GM12873 (cell line): ENCODE measurements around the gene OBSCN.

ENCODE experiments used
- TF ChIP-seq, protein P1 (sequence below): IDR thresholded peaks from 2 replicates; pipeline ENCODE4 v1.5.1; 2012; ENCODE audit warnings: low read depth, mild to moderate bottlenecking, moderate library complexity, low read length, control low read depth; ENCODE audit not compliant: insufficient read depth; ENCODE audit errors: missing control alignments

The OBSCN gene

DNA sequence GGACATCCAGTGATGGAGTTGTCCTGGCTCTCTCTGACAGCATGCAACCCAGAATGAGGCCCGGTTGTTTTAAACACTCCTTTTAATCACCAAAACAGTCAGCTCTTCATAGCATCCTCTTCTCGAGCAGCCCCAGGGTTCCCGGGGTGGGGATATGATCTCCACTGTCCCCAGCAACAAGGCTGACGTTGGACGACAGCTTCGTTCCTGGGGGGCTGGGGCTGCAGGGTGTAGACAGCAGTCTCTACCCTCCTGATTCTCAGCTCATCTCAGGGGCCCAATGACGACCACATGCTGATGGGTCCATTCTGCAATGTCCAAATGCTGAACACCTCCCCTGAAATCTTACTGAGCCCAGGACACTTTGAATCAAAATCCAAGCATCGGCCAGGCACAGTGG lies 171.8 kb downstream of the OBSCN start:
- TF ChIP-seq, protein P1, sequence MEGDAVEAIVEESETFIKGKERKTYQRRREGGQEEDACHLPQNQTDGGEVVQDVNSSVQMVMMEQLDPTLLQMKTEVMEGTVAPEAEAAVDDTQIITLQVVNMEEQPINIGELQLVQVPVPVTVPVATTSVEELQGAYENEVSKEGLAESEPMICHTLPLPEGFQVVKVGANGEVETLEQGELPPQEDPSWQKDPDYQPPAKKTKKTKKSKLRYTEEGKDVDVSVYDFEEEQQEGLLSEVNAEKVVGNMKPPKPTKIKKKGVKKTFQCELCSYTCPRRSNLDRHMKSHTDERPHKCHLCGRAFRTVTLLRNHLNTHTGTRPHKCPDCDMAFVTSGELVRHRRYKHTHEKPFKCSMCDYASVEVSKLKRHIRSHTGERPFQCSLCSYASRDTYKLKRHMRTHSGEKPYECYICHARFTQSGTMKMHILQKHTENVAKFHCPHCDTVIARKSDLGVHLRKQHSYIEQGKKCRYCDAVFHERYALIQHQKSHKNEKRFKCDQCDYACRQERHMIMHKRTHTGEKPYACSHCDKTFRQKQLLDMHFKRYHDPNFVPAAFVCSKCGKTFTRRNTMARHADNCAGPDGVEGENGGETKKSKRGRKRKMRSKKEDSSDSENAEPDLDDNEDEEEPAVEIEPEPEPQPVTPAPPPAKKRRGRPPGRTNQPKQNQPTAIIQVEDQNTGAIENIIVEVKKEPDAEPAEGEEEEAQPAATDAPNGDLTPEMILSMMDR = no peak

DNA sequence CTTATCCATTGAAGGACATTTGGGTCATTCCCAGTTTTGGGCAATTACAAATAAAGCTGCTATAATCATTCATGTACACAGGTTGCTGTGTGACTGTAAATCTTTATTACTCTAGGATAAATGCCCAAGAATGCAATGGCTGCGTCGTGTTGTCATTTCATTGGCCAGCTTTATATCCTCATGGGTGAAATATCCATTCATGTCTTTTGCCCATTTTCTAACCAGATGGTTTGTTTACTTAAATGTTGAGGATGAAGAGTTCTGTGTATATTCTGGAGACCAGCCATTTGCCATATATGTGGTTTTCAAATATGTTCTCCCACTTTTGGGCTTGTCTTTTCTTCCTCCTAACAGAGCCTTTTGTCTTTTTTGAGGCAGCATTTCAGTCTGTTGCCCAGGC lies 173.5 kb downstream of the OBSCN start:
- TF ChIP-seq, protein P1 = no peak

DNA sequence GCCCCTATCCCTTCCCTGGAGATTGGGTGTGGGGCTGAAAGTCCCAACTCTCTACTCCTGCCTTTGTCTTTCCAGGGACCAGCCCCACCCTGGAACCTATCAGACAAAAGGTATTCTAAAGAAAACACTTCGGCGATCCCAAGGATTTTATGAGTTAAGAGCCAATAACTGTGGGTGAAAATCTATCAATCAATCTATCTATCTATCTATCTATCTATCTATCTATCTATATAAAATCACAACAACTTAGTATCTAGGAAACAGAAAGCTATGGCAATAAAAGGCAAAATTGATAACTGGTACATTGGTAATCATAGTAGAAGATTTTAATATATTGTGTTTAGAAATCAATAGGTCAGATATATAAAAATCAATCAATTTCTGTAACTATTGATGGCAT lies 175.9 kb downstream of the OBSCN start:
- TF ChIP-seq, protein P1 = no peak

DNA sequence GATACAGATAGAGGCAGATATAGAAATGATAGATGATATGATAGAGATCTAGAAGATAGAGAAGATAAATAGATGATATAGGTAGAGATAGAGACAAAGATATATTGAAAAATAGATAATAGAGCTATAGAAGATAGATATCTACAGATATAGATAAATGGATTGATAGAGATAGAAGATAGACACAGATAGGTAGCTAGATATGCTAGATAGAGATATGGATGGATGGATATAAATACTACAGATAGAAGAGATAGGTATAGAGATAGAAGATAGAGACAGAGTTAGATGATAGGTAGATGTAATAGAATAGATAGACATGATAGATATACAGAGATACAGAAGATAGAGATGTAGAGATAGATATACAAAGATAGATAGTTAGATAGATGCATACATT lies 177.4 kb downstream of the OBSCN start:
- TF ChIP-seq, protein P1 = no peak

DNA sequence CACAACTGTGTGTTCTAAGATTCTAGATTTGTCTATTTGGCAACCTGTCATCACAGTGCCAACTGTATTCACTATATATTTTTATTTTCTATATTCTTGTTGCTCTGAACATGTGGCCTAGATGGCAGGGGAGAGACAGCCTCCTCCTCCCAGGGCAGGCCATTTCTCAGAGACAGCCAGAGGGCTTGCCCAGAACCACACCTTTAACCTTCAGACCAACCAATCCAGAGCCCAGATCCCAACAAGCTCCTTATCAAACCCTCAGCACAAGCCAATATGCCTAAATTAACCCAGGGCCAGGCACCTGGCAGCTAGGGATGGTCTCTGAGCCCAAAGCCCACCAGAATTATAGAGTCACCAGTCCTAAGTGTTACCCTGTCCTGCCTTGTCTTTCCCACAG lies 179.5 kb downstream of the OBSCN start:
- TF ChIP-seq, protein P1 = no peak

DNA sequence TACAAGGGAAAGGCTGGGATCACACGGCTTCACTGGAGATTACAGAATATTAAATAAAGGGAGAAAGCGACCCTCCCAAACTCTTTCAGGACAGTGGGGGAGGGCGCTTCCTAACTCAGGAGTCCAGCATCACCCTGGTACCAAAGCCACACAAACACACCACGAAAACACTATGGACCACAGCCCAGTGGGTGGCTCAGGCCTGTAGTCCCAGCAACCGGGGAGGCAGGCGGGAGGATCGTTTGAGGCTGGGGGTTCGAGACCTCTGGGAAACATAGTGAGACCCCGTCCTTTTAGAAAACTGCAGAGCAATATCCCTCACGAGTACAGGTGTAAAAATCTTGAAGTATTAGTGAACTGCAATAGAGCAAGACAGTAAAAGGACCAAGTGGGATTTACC lies 182.8 kb downstream of the OBSCN start:
- TF ChIP-seq, protein P1 = no peak

DNA sequence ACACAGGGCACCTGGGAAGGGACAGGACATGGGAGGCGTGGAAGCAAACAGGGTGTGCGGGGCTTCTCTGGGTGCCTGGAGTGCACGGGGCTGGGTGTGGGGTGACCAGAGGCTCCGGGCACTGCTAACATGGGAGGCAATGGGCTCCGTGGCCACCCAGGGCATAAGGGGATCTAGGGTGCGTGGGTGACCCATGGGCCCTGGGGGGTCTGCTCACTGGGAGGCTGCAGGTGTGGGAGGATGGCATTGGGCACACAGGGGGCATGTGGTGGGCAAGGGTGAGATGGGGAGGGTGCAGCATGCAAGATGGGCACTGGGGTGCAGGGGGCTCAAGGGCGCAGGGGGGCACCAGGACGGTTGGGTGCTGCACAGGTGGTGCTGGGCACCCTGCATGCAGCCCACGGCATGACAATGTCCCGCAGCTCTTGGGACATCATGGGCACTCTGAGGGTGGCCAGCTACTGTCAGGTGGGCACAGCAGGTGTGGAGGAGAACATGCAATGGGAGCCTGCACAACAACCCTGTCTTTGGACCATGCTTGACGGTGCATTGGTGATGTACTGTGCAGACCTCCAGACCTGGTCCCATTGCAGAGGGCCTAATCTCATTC lies 183.7 kb downstream of the OBSCN start:
- TF ChIP-seq, protein P1 = no peak
